Neuronal stem cell (in vitro differentiated cells): ENCODE data around the gene ZMAT3.

ENCODE experiments used
- DNase-seq: peaks from one replicate; pipeline ENCODE4 v3.0.0-alpha.2; 2013; ENCODE audit warnings: low spot score
- H2AFZ ChIP-seq: one replicate; pipeline ENCODE4 v1.6.1; 2013; ENCODE audit warnings: mild to moderate bottlenecking, low read length, inconsistent platforms
- H2AK5ac ChIP-seq: 2 replicates; pipeline ENCODE4 v1.6.1; 2013; ENCODE audit warnings: low read depth, mild to moderate bottlenecking, inconsistent platforms, low read length, moderate library complexity, mixed read lengths
- H2BK120ac ChIP-seq: 2 replicates; pipeline ENCODE4 v1.6.1; 2013; ENCODE audit warnings: low read depth, mild to moderate bottlenecking, inconsistent platforms, low read length, moderate library complexity, mixed read lengths
- H2BK12ac ChIP-seq: one replicate; pipeline ENCODE4 v1.6.1; 2013; ENCODE audit warnings: low read length, inconsistent platforms
- H2BK15ac ChIP-seq: 2 replicates; pipeline ENCODE4 v1.6.1; 2013; ENCODE audit warnings: mild to moderate bottlenecking, low read length, inconsistent platforms, mixed read lengths
- H2BK5ac ChIP-seq: one replicate; pipeline ENCODE4 v1.6.1; 2013; ENCODE audit warnings: inconsistent platforms, mild to moderate bottlenecking, low read length, moderate library complexity
- H3K14ac ChIP-seq: one replicate; pipeline ENCODE4 v1.6.1; 2013; ENCODE audit warnings: low read length, inconsistent platforms
- H3K18ac ChIP-seq: 2 replicates; pipeline ENCODE4 v1.6.1; 2013; ENCODE audit warnings: low read length, inconsistent platforms
- H3K23ac ChIP-seq: 2 replicates; pipeline ENCODE4 v1.6.1; 2013; ENCODE audit warnings: low read depth, mild to moderate bottlenecking, mixed read lengths, low read length, inconsistent platforms; ENCODE audit not compliant: poor library complexity
- H3K27ac ChIP-seq: replicated peaks from 3 replicates; pipeline ENCODE4 v1.5.1; 2013; ENCODE audit warnings: low read length, inconsistent platforms
- H3K27me3 ChIP-seq, 3 experiments: 2 replicates each; pipeline ENCODE4 v1.6.1; 2013; ENCODE audit warnings: low read length in 3 of 3, mild to moderate bottlenecking in 2 of 3, inconsistent platforms in 1 of 3, low read depth in 1 of 3, mixed read lengths in 1 of 3, moderate library complexity in 1 of 3; ENCODE audit not compliant: control insufficient read depth in 3 of 3, insufficient read depth in 3 of 3
- H3K36me3 ChIP-seq, 2 donors: replicated peaks in 1 of 2; 2 replicates each; pipeline ENCODE4 v1.6.1; 2013; ENCODE audit warnings: low read length in 2 of 2; ENCODE audit not compliant: control insufficient read depth in 2 of 2, insufficient read depth in 2 of 2
- H3K4ac ChIP-seq: 2 replicates; pipeline ENCODE4 v1.6.1; 2013; ENCODE audit warnings: inconsistent platforms, mild to moderate bottlenecking, low read length, moderate library complexity
- H3K4me1 ChIP-seq, 2 donors: 1 replicate in 1 of 2; 2 replicates in 1 of 2; pipeline ENCODE4 v1.6.1; 2013; ENCODE audit warnings: low read length in 2 of 2, low read depth in 1 of 2; ENCODE audit not compliant: control insufficient read depth in 2 of 2, insufficient read depth in 1 of 2
- H3K4me2 ChIP-seq: one replicate; pipeline ENCODE4 v1.6.1; 2013; ENCODE audit warnings: mild to moderate bottlenecking, low read length, inconsistent platforms; ENCODE audit not compliant: insufficient read depth, poor library complexity, severe bottlenecking
- H3K4me3 ChIP-seq, 2 donors: 2 replicates each; pipeline ENCODE4 v1.5.1; 2013; ENCODE audit warnings: low read length in 2 of 2, mild to moderate bottlenecking in 2 of 2, inconsistent platforms in 1 of 2, moderate library complexity in 1 of 2
- H3K79me1 ChIP-seq: one replicate; pipeline ENCODE4 v1.6.1; 2013; ENCODE audit warnings: low read depth, mild to moderate bottlenecking, inconsistent platforms, low read length, moderate library complexity
- H3K9ac ChIP-seq: one replicate; pipeline ENCODE4 v1.6.1; 2013; ENCODE audit warnings: mild to moderate bottlenecking, low read depth, low read length, inconsistent platforms; ENCODE audit not compliant: poor library complexity
- H3K9me3 ChIP-seq, 2 donors: replicated peaks in 1 of 2; 2 replicates each; pipeline versions ENCODE3 to v1.6.1; 2013; ENCODE audit warnings: low read length in 2 of 2, mild to moderate bottlenecking in 2 of 2, inconsistent platforms in 1 of 2, low read depth in 1 of 2, mixed read lengths in 1 of 2, moderate library complexity in 1 of 2; ENCODE audit not compliant: control insufficient read depth in 2 of 2, insufficient read depth in 1 of 2
- H4K8ac ChIP-seq: one replicate; pipeline ENCODE4 v1.6.1; 2013; ENCODE audit warnings: low read depth, mild to moderate bottlenecking, inconsistent platforms, low read length, moderate library complexity
- H4K91ac ChIP-seq: one replicate; pipeline ENCODE4 v1.6.1; 2013; ENCODE audit warnings: low read length, low read depth, mild to moderate bottlenecking, inconsistent platforms; ENCODE audit not compliant: poor library complexity
- WGBS, 2 donors: extraction: QIAGEN DNeasy Blood & Tissue Kit; methylation state at CpG; one replicate each; pipeline ENCODE4 v1.1.7; 2013; ENCODE audit warnings: missing lambda C conversion rate in 2 of 2, mixed read lengths in 1 of 2; ENCODE audit not compliant: insufficient read length in 2 of 2, insufficient replicate concordance in 1 of 2; ENCODE audit errors: extremely low coverage in 2 of 2; 5-methylcytosine and 5-hydroxymethylcytosine counted together

The ZMAT3 gene

GRCh38 chr3:179005213-179005612, 66.4 kb downstream of the ZMAT3 start:
- H2AFZ ChIP-seq: no peak overlapping the region
- H3K9ac ChIP-seq: no peak overlapping the region
- H3K27ac ChIP-seq: no peak overlapping the region
- no peak overlapping the region for H3K4ac ChIP-seq
- H2AK5ac ChIP-seq: no peak overlapping the region
- no peak overlapping the region for H3K23ac ChIP-seq
- H4K91ac ChIP-seq: no peak overlapping the region
- H2BK120ac ChIP-seq: no peak overlapping the region
- no CpG with 5 or more reads among the region's 4 CpGs for WGBS, 2 donors
- no peaks in the 10 kb centered on the region for H3K79me1 ChIP-seq
- no peaks in the 10 kb centered on the region for H3K9me3 ChIP-seq
- no peaks in the 10 kb centered on the region for H3K36me3 ChIP-seq
- no peak overlapping the region for H2BK15ac ChIP-seq
- no peaks in the 10 kb centered on the region for H3K4me1 ChIP-seq
- no peak overlapping the region for H2BK12ac ChIP-seq
- DNase-seq: no peak
- no peak overlapping the region for H3K14ac ChIP-seq
- H4K8ac ChIP-seq: no peak overlapping the region
- no peak overlapping the region for H3K18ac ChIP-seq
- no peak overlapping the region for H3K4me3 ChIP-seq
- no peaks in the 10 kb centered on the region for H3K27me3 ChIP-seq
- no peak overlapping the region for H3K4me2 ChIP-seq
- no peak overlapping the region for H2BK5ac ChIP-seq

GRCh38 chr3:179000659-179001058, 71.0 kb downstream of the ZMAT3 start:
- no peak overlapping the region for H3K4ac ChIP-seq
- H3K79me1 ChIP-seq: no peaks in the 10 kb centered on the region
- H4K91ac ChIP-seq: no peak overlapping the region
- H3K27ac ChIP-seq: no peak overlapping the region
- no peaks in the 10 kb centered on the region for H3K36me3 ChIP-seq
- peak overlapping the region; percentile 56 for H2AFZ ChIP-seq
- no peaks in the 10 kb centered on the region for H3K27me3 ChIP-seq
- H4K8ac ChIP-seq: no peak overlapping the region
- H3K4me2 ChIP-seq: no peak overlapping the region
- WGBS, 2 donors: no CpG with 5 or more reads among the region's 3 CpGs
- H2BK15ac ChIP-seq: no peak overlapping the region
- no peak overlapping the region for H3K14ac ChIP-seq
- H2BK5ac ChIP-seq: no peak overlapping the region
- H2BK120ac ChIP-seq: no peak overlapping the region
- H2BK12ac ChIP-seq: no peak overlapping the region
- H2AK5ac ChIP-seq: no peak overlapping the region
- no peak overlapping the region for H3K9ac ChIP-seq
- no peaks in the 10 kb centered on the region for H3K4me1 ChIP-seq
- H3K9me3 ChIP-seq: no peaks in the 10 kb centered on the region
- H3K4me3 ChIP-seq: no peak overlapping the region
- DNase-seq: no peak
- H3K23ac ChIP-seq: no peak overlapping the region
- no peak overlapping the region for H3K18ac ChIP-seq

GRCh38 chr3:179000144-179000543, 71.5 kb downstream of the ZMAT3 start:
- no peak overlapping the region for H3K23ac ChIP-seq
- no peak overlapping the region for H3K14ac ChIP-seq
- H2BK5ac ChIP-seq: no peak overlapping the region
- H3K27me3 ChIP-seq: no peaks in the 10 kb centered on the region
- no peak overlapping the region for H3K4ac ChIP-seq
- H3K79me1 ChIP-seq: no peaks in the 10 kb centered on the region
- H2BK15ac ChIP-seq: no peak overlapping the region
- no peak overlapping the region for H3K9ac ChIP-seq
- no peaks in the 10 kb centered on the region for H3K4me1 ChIP-seq
- H3K4me3 ChIP-seq: no peak overlapping the region
- H3K4me2 ChIP-seq: no peak overlapping the region
- no peak overlapping the region for H2BK12ac ChIP-seq
- H2AK5ac ChIP-seq: no peak overlapping the region
- no peaks in the 10 kb centered on the region for H3K9me3 ChIP-seq
- no peak overlapping the region for H2AFZ ChIP-seq
- no peak for DNase-seq
- H3K18ac ChIP-seq: no peak overlapping the region
- no peaks in the 10 kb centered on the region for H3K36me3 ChIP-seq
- no peak overlapping the region for H4K8ac ChIP-seq
- no peak overlapping the region for H3K27ac ChIP-seq
- H4K91ac ChIP-seq: no peak overlapping the region
- no peak overlapping the region for H2BK120ac ChIP-seq

- no peak overlapping the region for H2BK5ac ChIP-seq
- no peak for DNase-seq
- H2AFZ ChIP-seq: no peak overlapping the region
- H3K27me3 ChIP-seq: no peaks in the 10 kb centered on the region
- WGBS, 2 donors: no CpG with 5 or more reads among the region's 2 CpGs
- no peak overlapping the region for H2BK120ac ChIP-seq
- no peak overlapping the region for H2BK15ac ChIP-seq
- H3K4ac ChIP-seq: no peak overlapping the region
- peaks cover 0 to 1% of the 10 kb centered on the region in 2 donors for H3K4me1 ChIP-seq
- no peak overlapping the region for H3K4me3 ChIP-seq
- H2AK5ac ChIP-seq: no peak overlapping the region
- no peak overlapping the region for H3K27ac ChIP-seq
- no peak overlapping the region for H3K4me2 ChIP-seq
- no peak overlapping the region for H3K9ac ChIP-seq
- no peaks in the 10 kb centered on the region for H3K36me3 ChIP-seq
- no peaks in the 10 kb centered on the region for H3K9me3 ChIP-seq
- H2BK12ac ChIP-seq: no peak overlapping the region
- no peak overlapping the region for H3K14ac ChIP-seq
- no peak overlapping the region for H4K91ac ChIP-seq
- H3K23ac ChIP-seq: no peak overlapping the region
- no peaks in the 10 kb centered on the region for H3K79me1 ChIP-seq
- no peak overlapping the region for H3K18ac ChIP-seq
- no peak overlapping the region for H4K8ac ChIP-seq
Measured at GRCh38 chr3:178996399-178996798, 75.2 kb downstream of the ZMAT3 start.
